ENCODE measurements around the gene RHOF. TPM values are rescaled to one million over a fixed set of nuclear protein-coding genes. Genes with fewer than 3 reads are reported as not detected.

Gene RHOF
- total and polyA plus RNA-seq, 2 of the 13 experiments (the other 11 are each of a cell fraction or from before 2014, with no cell fraction given) = 14.6 to 32.2 TPM

- Histone ChIP-seq H4K20me1 (ENCODE audit: insufficient read depth, low read length) (0 out of 2 replicates have a peak, but pooled peaks cover 8% of the 10 kb centered on the region), H3K4me3 (replicated peaks in 1 of 3; ENCODE audit: insufficient read depth in 1 of 3, low read depth in 2 of 3, low read length in 3 of 3) (no peak overlapping the region), H3K4me2 (ENCODE audit: low read depth, low read length) (no peak overlapping the region), H3K9me3 (ENCODE audit: low read length) (no peaks in the 10 kb centered on the region), H3K36me3 (replicated peaks in 1 of 2; ENCODE audit: control insufficient read depth in 1 of 2, insufficient read depth in 2 of 2, low read length in 2 of 2) (peaks cover 19 to 28% of the 10 kb centered on the region in 2 experiments; a peak in 4 of 5 replicates), H3K9ac (ENCODE audit: insufficient read depth, low read depth, low read length) (no peak overlapping the region), H3K27ac (ENCODE audit: extremely low read length, insufficient read depth, low read length) (no peak overlapping the region), H3K79me2 (ENCODE audit: insufficient read depth, low read length) (peaks cover 47% of the 10 kb centered on the region), H3K27me3 (ENCODE audit: control insufficient read depth in 1 of 2, insufficient read depth in 2 of 2, low read length in 2 of 2) (no peaks in the 10 kb centered on the region; a peak in 1 of 5 replicates), H3K4me1 (ENCODE audit: insufficient read depth, low read length) (peaks cover 49% of the 10 kb centered on the region), H2AFZ (ENCODE audit: low read length) (no peak overlapping the region)
- no CpG with 5 or more reads among the region's 33 CpGs for WGBS (ENCODE audit: low lambda C conversion rate)
- ATAC-seq (no peak), FAIRE-seq (no peak), DNase-seq (ENCODE audit: low spot score) (no peak)
- POLR2A ChIA-PET = interaction anchor here (14.5 kb wide), 1 partner anchor 13 kb away, joined by 393 read pairs; the partner anchor contains the start of genes RHOF and SETD1B
- CTCF ChIA-PET (ENCODE audit: low intra/inter-chr PET ratio, low total read pairs) = interaction anchor here (1.0 to 4.5 kb wide), 3 partner anchors 13 to 34 kb away, joined by 4 to 89 read pairs (median 19); partner anchors contain the start of gene RHOF
- BruUV-seq (replicated peaks) = no TSS peak
- intact Hi-C loops (cut with micrococcal nuclease; ENCODE audit: unreplicated experiment) = no loop called here
- TF ChIP-seq ZBTB26 (CRISPR knock-in tag; IDR thresholded peaks at IDR 0.05; ENCODE audit: borderline replicate concordance) (no peak), ZBTB38 (CRISPR knock-in tag; IDR thresholded peaks at IDR 0.05) (0 out of 2 replicates have a peak, but pooled peaks have one; percentile 15), ZFP1 (CRISPR knock-in tag; IDR thresholded peaks at IDR 0.05) (no peak), ELF3 (CRISPR knock-in tag; IDR thresholded peaks at IDR 0.05) (no peak), HOXA9 (CRISPR knock-in tag; IDR thresholded peaks at IDR 0.05; ENCODE audit: borderline replicate concordance) (no peak), AGO2 (optimal IDR thresholded peaks at IDR 0.05; ENCODE audit: low read depth, low read length) (peak; percentile 70), PAX8 (CRISPR knock-in tag; IDR thresholded peaks at IDR 0.05; ENCODE audit: borderline replicate concordance) (no peak), ZC3H13 (CRISPR knock-in tag; IDR thresholded peaks at IDR 0.05) (0 out of 2 replicates have a peak, but pooled peaks have one; percentile 13), RBFOX2 (IDR thresholded peaks at IDR 0.05; ENCODE audit: low read depth, low read length) (peak; percentile 58), ZNF558 (CRISPR knock-in tag; IDR thresholded peaks at IDR 0.05; ENCODE audit: borderline replicate concordance) (no peak)
- in situ Hi-C loops (cut with HindIII; ENCODE audit: extremely low pct_ligation_motif_present, low pct_unique_long_range_greater_than_20kb) = no loop called here
Measured at GRCh38 chr12:121810234-121810817, 16.8 kb upstream of the RHOF start.

Measured in HepG2 (cell line).